ENCODE data around the gene USP5.

GRCh38 chr12:6826734-6827436 lies 25.1 kb upstream of the USP5 start:
- TF ChIP-seq CTCF (IDR thresholded peaks at IDR 0.05; ENCODE audit: poor library complexity) (no peak), EZH2 (IDR thresholded peaks at IDR 0.05; ENCODE audit: borderline replicate concordance) (no peak), EZH2phosphoT487 (IDR thresholded peaks at IDR 0.05; ENCODE audit: low read depth, severe bottlenecking, unreplicated experiment) (no peak)

Data from hepatocyte (in vitro differentiated cells).